M059J (cell line): ENCODE results near the gene ZNF580. TPM values are rescaled to one million over a fixed set of nuclear protein-coding genes. Genes with fewer than 3 reads are reported as not detected.
A peak's percentile ranks its signal among the peaks of the same experiment; 100 is the strongest.

Experiments used
- DNase-seq: peaks from one replicate; pipeline ENCODE4 v3.0.0-alpha.2; 2012; ENCODE audit warnings: low read depth
- total RNA-seq: library from RNA; depleted of rRNA; stranded (reverse); fragments of >200 nt; shearing (Covaris generic); gene quantifications from 2 replicates; pipeline ENCODE4 v1.2.3, GENCODE V29; 2014

Gene ZNF580
- total RNA-seq, 1 experiment from 2014 or later = 20.9 TPM

DNA sequence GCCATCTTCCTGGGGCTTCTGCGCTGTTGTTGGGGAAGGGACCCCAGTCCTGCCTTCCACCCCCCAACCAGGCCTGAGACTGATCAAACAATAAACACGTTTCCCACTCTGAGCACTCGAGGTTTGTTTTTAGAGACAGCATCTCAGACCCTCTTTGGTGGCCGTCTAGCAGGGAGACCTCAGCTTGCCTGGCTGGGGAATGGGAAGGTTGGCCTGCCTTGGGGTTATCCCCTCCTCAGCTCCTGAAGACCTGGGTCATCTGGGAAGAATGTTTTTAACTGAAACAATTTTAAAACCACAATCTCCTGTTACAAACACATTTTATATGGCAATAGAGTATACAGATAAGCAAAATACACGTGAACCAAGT, 4.7 kb downstream of the ZNF580 start:
- DNase-seq = no peak

DNA sequence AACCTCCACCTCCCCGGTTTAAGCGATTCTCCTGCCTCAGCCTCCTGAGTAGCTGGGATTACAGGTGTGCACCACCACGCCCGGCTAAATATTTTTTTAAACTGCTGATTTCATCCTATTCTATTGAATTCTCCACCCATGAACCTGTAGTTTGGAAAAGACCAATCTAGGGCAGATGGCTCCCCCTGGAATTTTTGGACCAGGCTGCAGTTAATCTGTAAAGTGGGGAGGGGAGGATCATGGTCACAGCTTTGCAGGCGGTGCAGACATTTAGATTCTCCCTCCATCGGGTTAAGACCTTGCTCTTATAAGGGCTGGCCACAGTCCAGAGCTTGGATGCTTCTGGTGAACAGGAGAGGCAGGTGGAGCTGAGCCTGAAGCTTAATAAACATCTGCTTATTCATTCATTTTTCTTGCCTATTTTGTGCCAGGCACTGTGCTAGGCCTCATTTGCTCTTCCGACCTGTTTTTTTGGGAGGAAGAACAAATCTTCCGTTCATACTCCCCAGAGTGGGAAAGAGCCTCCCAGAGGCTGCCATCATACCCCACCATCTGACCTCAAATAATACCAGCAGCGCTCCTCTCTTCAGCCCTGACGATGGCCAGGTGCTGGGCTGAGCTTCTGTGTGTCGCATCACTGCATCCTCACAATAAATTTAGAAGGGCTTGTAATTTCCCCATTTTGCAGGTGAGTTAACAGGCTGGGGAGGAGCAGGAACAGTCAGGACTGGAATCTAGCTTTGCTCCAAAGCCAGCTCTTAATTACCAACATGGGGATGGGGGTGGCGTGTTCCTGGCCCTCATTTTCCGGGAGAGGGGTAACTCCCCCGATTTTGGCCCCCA, 6.3 kb downstream of the ZNF580 start:
- no peak for DNase-seq

DNA sequence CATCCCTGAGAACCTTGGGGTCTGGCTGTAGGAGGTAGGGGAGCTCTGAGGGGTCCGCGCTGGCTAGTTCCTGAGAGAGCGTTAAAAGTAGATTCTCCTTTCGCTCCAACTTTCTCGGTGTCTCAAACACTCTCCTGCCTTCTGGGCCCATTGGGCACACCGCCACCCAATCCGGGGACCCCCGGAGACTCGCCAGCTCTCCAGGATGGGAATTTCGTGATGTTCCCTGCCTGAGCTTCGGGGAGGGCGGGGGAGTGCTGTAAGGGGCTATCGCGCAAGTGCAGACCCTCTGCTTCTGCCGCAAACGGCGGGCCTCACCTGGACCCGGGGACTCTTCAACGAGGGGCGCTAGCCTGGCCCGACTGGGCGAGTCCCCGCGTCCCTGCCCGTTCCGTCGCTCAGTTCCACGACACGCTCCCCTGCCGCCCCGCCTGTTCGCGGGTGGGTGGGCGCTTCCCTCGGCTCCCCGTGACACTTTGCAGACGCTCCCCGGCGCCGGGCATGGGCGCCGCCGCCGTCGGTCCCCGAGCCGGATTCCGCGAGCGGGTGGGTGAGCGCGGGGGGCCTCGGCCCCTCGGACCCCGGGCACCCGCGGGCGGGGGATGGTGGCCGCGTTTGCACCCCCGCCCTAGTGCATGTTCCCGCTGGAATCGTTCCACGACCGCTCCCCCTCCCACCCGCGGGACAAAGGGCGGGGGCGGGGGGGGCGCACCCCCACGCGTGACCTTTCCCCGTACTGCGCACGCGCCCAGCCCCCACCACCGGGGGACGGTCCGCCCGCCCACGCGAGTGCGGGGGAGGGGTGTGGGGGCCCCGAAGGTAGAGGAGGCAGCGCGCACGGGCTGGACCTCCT, 7.2 kb downstream of the ZNF580 start, which contains the start of gene CCDC106:
TSS of gene CCDC106 (plus strand) at position 481 of the 853 bp plus-strand sequence. CDS start 835 bp downstream, outside the sequence.
- DNase-seq = peak; percentile 31

DNA sequence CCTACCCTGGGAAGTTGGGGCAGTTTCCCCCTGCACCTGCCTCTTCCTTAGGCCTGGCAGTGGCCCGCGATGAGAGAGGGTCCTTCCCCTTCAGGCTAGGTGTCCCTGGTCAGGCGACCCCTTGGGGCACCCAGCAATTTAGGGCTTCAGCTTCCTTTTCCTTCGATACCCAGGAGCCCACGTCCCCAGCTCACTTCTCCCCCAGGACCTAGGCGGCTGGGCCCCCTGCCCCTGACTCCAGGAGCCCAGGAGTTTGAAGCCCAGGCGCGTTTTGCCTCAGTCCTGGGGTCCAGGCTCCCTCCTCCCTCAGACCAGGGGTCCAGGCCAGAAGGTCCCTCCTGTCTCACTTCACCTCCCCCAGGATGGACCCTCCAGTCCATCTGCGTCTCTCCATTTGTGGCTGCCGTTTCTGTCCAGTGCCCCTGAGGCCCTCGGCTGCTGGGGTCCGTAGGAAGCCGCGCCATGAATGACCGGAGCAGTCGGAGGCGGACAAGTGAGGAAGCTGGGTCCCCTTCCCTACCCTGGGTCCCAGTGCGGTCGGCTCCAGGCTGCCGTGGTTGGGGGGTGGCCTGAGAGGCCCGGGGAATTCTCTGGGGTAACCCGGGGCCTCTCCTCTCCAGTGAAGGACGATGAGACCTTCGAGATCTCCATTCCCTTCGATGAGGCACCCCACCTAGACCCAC, 7.9 kb downstream of the ZNF580 start:
- no peak for DNase-seq

DNA sequence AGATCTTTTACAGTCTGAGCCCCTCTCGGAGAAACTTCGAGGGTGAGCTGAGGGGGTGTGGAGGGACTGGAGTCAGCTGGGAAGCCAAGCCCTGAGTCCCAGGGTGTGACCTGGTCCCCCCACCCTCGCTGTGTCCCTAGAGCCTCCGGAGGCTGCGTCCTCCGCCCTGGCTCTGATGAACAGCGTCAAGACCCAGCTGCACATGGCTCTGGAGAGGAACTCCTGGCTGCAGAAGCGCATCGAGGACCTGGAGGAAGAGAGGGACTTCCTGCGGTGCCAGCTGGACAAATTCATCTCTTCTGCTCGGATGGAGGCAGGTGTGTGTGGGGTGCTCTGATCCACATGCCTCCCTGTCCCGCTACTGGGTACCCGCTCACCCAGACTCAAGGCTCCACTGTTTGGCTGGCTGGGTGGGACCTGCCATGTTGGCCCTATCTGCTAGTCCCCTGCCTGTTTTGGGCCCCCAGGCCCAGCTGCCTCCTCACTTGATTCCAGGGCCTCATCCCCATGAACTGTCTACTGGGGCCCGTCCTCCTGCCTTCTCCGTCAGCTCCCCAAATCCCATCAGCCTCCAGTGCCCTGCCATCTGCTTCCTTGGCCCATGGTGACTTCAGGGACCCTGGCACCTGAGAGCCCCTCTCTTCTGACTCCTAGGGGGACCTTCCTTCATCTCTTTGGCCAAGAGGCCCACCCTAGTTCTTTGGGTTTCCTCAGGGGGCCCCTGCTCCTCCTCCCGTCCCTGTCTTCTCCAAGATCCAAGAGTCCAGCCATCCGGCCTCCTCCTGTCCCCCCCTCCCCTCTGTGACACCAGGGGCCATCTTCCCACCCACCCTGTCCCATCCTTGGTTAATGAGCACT, 8.7 kb downstream of the ZNF580 start:
- no peak for DNase-seq

DNA sequence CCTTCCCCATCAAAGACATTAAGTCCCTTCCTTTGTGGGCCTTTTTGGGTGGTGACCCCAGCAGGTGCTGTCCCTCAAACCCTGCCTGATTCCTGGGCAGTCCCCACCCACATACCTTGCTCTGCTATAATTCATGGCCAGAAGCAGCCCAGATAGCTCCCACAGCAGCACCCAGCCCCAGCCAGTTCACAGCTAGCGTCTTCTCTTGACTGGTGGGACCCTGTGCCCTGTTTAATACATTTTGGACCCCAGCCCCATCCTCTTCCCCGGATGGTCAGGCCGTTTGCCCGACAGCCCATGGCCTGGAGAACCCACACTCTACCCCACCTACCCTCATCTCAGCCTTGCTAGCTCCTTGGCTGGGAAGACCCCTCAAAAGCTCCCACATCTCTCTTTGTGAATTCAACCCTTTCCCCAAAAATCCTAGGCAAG, 9.3 kb downstream of the ZNF580 start:
- DNase-seq = no peak

DNA sequence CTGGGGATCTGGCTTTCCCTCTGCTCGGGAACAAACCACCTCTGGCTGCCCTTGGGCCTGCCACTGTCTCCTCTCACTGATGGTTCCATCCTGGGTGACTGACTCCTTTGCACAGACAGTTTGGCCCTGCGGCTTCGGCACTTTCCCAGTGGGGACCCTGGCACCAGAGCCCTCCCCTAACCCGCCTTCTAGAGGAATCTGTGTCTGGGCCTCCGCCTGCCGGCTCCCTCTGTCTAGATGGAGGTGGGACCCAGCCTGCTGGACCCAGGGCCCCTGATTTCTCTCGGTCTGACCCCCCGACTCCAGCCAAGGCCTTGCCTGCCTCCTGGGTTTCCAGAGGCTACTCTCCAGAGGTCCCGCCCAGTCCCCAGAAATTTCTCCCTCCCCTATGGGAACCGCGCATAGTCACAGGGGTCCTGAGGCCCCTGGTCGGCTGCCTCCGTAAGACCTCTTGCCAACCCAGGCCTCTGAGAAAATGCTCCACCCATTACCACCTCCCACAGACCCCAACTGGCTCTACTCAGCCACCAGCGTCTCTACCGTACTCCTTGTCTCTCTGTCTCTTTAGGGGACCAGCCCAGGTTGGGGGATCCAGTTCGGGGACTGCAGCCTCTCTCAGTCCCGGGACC, 9.9 kb downstream of the ZNF580 start:
- no peak for DNase-seq

DNA sequence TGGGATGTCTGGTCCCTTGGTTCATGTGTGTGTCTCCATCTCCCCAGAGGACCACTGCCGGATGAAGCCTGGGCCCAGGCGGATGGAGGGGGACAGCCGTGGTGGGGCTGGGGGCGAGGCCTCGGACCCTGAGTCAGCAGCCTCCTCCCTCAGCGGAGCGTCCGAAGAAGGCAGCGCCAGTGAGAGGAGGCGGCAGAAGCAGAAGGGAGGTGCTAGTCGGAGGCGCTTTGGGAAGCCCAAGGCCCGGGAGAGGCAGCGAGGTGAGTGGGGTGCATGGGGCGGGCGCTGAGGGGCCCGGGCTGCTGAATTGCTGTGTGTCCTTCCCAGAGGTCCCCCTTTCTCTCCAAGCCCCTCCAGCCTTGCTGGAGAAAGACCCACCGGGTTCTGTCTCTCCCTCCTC, 10.4 kb downstream of the ZNF580 start:
- DNase-seq = no peak

DNA sequence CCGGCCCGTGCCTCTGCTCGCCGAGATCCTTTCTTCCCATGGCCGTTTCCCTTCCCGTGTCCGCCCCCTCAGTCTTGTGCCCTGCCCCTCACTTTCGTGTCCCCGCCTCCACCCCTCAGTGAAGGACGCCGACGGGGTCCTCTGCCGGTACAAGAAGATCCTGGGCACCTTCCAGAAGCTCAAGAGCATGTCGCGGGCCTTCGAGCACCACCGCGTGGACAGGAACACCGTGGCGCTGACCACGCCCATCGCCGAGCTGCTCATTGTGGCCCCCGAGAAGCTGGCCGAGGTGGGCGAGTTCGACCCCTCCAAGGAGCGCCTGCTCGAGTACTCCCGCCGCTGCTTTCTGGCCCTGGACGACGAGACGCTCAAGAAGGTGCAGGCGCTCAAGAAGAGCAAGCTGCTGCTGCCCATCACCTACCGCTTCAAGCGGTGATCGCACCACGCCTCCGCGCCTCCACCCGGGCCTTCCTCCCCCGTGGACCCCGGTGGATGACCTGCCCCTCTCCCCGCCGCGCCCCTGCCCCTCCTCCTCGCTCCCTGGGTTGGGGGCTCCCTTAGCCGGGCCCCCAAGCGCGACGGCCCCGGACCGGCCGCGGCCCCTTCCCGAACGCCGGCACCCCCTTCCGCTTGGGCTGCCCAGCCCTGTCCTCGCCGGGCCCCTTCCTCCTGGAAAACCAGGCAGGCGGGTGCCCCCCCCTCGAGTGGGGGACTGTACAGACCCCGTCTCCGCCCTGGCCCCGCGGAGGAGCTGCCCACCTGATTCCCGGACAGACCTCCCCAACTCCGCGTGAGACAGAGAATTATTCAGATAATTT, 11.7 kb downstream of the ZNF580 start:
- DNase-seq = no peak

DNA sequence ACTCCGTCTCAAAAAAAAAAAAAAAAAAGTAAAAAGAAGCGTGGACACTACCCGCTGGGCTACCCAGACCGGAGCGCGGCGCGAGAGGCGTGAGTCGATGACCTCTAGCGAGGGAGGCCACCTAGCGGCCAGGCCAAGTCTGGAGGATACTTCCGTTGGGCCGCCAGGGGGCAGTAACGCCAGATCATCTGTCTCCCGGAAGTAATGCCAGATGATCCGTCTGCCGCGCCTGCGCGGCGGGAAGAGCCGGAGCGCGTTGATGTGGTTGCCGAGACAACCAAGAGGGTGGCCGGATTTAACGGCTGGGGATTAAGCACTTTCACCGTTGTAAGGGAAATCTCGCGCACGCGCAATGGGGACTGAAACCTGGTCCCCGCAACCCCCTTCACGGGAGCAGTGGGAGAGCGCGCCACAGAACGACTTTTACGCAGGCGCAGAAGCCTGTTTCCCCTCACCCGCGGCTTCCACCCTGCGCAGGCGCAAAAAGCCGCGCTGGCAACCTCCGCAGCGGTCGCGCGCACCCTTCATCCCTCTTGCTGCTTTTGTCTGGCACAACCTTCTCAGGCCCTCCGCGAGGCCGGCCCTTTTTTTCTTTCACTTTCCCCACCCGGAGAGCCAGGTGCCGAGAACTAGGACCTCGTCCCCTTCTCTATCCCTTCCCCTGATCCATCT, 13.0 kb downstream of the ZNF580 start:
- peak; percentile 99 for DNase-seq

DNA sequence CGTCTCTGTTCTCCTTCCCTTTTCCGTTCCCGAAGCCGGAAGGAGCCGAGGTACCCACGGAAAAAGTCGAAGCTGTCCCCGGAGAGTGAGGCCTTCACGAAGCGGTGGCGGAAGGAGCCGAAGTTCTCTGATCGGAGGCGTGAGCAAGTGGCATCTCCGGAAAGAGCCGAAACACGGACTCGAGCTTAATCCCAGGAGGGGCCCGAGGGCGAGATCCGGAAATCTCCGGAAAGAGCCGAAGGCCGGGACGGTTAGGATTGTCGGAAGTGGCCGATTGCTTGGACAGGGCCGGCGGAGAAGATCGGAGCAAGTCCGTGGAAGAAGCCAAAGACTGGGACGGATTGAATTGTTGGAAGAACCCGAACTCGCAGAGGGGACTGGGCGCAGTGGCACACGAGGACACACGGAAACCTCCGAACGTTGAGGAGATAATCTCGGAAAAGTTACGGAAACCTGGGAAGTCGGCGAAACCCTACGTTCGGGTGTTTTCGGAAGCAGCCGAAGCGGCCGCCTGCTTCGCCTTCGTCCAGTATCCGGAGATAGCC, 13.6 kb downstream of the ZNF580 start:
- DNase-seq = peak; percentile 99

DNA sequence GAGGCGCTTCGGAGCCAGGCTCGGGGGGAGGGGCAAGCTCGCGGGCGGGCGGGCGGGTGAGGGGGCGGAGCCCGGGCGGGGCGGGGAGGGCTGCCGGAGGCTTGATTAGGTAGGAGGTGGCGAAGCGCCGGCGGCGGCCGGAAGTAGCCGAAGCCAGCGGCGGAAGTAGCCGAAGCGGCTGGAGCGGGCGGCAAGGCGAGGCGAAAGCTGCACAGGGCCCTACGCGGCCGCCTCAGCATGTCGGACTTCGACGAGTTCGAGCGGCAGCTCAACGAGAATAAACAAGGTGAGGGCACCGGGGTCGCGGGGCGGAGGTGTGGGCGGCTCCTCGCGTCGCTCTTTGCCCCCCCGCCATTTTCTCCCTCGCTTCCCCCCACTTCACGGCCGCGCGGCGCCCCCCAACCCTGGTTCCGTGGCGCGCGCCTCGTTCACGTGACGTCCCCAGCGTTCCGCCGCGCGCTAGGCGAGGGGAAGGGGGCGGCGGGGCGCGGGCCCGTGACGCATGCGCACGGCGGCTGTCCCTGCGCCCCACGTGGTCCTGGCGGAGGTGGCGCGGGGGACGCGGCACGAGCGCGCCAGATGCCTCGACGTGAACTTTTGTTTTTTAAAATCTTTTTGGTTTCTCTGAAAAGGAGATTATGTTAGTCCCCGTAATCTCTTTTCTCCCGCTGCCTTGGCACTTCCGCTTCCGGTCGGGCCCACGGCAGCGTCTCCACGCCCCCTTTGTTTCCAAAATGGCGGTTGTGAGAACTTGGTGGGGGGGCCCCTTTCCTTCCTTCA, 14.3 kb downstream of the ZNF580 start, which contains the start of gene U2AF2:
TSS of gene U2AF2 (plus strand) at position 168 of the 780 bp plus-strand sequence. CDS start at position 238, 70 bp downstream.
- DNase-seq = peak; percentile 82

DNA sequence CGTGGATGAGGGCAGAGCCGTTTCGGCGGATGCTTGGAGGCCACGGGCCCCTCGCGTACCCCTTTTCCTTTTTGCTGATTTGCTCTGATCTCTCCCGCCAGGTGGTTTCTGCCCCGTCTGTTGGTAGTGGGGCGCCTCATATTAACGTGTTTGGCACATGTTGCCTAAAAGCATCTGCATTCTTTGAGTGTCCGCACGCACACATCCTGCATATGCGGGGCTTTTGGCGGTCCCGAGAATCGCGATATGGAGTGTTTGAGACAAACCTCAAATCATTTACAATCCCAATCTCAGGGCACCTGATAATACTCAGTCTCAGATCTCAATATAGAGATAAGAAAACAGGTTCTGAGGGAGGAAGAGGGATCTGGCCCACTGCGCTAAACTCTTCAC, 14.8 kb downstream of the ZNF580 start:
- no peak for DNase-seq

DNA sequence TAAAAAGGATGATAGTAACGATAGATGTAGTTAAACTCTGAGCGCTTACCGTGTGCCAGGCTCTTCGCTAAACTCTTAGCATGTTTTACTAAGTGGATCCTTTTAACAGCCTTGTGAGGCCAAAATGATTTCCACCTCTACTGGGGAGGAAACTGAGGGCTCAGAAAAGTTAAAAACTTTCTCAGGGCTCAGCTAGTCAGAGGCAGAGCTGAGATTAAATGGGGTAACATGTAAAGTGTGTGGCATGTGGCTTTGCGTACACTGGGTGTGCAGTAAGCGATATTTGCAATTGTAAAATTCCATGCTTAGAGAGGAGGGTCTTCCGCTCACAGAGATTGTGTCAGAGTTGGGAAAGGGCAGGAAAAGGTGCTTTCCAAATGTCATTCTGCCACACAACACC, 15.8 kb downstream of the ZNF580 start:
- DNase-seq = no peak

DNA sequence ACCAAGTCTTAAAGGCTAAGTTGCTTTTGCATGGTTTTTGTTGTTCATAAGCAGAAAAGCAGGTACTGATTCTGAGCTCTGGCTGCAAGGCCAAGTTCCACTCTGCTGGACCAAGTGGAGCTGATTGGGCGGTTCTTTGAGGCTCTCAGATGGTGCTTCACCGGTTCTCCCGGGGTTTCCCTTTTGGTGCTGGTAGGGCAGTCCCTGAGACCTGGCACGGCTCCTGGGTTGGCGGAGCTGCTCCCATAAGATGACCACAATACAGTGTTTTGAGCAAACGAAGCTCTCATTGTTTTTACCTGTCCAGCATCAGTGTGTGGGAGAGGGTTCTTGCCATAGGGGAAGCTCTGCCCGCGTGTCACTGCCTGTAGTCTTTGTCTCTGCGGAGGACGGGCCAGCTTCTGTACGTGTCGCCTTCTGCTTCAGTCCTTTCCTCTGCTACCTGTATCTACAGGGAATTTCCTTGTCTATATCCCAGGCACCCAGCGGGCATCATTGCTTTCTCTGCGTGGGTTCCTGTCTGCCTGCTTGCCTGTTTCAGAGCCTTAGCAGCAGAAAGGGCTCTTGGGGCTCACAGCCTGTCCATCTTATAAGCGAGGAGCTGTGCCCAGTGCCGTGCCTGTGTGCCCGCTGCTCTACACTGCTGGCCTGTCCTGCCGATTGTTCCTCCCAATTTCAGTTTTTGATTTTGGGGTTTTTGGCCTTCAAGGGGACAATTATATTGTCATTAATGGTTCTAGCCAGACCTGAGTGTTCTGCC, 16.4 kb downstream of the ZNF580 start:
- DNase-seq = no peak

DNA sequence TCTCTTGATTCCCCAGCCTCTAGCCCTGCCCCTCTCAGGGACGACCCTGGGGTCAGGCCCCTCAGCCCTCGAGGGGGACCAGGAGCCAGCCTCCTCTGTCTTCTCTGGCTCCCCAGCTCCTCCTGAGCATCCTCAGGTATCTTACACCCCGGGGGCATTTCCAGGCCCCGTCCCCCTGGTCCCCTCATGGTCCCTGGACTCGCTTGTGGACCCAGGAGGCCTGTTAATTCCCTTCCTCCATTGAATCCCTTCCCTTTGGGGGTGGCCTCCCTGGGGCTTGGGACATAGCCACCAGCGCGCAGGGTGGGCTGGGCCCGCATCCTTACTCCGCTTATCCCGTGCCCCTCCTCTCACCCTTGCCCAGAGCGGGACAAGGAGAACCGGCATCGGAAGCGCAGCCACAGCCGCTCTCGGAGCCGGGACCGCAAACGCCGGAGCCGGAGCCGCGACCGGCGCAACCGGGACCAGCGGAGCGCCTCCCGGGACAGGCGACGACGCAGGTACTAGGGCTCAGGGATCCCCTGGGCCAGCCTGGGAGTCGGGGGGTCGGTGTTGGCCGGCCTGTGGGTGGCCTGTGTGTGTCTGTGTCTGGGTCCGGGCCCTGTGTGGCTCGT, 18.2 kb downstream of the ZNF580 start:
- DNase-seq = no peak

DNA sequence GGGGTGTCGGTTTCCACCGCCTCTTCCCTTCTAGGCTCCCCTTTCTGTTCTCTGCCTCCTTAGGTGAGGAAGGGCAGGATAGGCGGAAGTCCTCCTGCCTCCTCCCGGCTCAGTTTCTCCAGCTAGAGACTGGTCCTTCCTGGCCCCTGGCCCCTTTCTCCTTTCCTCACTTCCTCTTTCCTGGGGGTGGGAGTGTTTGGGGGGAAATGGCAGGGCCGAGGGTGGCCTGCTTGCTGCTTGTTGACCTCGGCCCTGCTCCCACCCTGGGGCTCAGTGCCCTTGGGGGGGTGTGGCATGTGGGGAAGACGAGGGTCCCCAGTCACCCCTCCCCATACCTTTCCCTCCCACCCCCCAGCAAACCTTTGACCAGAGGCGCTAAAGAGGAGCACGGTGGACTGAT, 19.0 kb downstream of the ZNF580 start:
- no peak for DNase-seq
